Heart left ventricle (tissue), 13 donors: Measurements from ENCODE around the gene SNX17.

Experiments used
- CTCF ChIP-seq, 12 donors: fragments of 200-600 bp; sonication (generic) in 4 of 12; IDR thresholded peaks; one replicate each; pipeline versions ENCODE4 v1.5.0 to v1.8.0; 2018 to 2022; ENCODE audit warnings: antibody characterized with exemption in 12 of 12, mild to moderate bottlenecking in 5 of 12
- POLR2A ChIP-seq, 2 donors: fragments of 450-650 bp; IDR thresholded peaks; one replicate each; pipeline ENCODE4 v1.6.1; 2017; ENCODE audit warnings: antibody characterized with exemption in 2 of 2, mild to moderate bottlenecking in 2 of 2, moderate library complexity in 2 of 2
- donor health status: ischemic (EF 13 %, LVEDD 7.1; RV severe dilation, severe dysfunction).
- donor health status: DM: no; HTN: yes; CAD: no.
- donor health status: DM: no; HTN: no; CAD: no.
- donor health status: ischemic (EF 25% LVEDD 6.9; RV normal size, moderate dysfunction).
- donor health status: ischemic (EF 25% LVEDD 5.7; RV mildly dilated, moderate dysfunction).
- donor health status: ischemic (EF 35%, LVEDD 5.7; RV mildly dilated, moderate dysfunction).
- donor health status: nonischemic (EF 11% LVEDD 7.7; RV severe dilation, severe dysfunction).
- donor health status: DM: yes; HTN: yes; CAD: no.
- donor health status: PGD.
- donor health status: ischemic (EF 29% LVEDD 5.4; RV normal size, mild dysfunction).
- donor health status: nonischemic (EF 23%, LVEDD 6.1; RV moderate dilation, normal function).

GRCh38 chr2:27379383-27379835, 9.0 kb downstream of the SNX17 start:
- TF ChIP-seq CTCF (IDR thresholded peaks at IDR 0.05) (no peak), POLR2A (IDR thresholded peaks at IDR 0.05) (no peak)
